CD4-positive, alpha-beta T cell treated with Interleukin-2 at 100 ng/mL for 4 hours (primary cell): Measurements from ENCODE around the gene EXOSC5.
"Not testable (repeated sequence)": the region's sequence is repeated elsewhere in the genome, so short reads cannot be mapped to it uniquely, and the experiment has no call there.

Source experiments
- DNase-seq: peaks from one replicate; pipeline ENCODE4 v3.0.0-alpha.2; 2020; ENCODE audit warnings: low spot score

EXOSC5 gene

GRCh38 chr19:41397086-41398049 is at the start of gene EXOSC5, which contains the start of gene BCKDHA:
Gene EXOSC5, minus strand, starts transcription at chr19:41397359. Its CDS starts 31 bp downstream, at chr19:41397328.
Gene BCKDHA, plus strand, starts transcription at chr19:41397818. Its CDS starts 10 bp downstream, at chr19:41397828.
- DNase-seq, result peak; percentile 100

DNA sequence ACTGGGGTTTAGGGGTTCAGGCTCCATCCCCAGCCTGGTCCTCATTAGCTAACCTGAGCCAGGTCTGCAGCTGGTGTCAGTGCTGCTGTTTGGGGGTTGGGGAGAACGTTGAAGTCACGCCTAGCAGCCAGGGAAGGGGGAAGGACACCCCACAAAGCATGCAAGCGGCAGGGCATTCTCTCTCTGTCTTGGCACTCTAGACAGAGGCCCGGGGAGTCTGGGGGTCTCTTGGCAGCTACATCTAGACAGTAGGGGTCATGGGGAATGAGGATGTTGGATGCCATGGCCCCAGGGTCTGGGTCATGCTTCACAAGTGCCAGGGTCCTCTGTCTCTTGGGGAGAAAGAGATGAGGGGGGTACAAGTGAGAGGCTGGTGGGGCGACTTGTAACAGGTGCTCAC is 48.4 kb upstream of the EXOSC5 start:
- DNase-seq, result no peak

DNA sequence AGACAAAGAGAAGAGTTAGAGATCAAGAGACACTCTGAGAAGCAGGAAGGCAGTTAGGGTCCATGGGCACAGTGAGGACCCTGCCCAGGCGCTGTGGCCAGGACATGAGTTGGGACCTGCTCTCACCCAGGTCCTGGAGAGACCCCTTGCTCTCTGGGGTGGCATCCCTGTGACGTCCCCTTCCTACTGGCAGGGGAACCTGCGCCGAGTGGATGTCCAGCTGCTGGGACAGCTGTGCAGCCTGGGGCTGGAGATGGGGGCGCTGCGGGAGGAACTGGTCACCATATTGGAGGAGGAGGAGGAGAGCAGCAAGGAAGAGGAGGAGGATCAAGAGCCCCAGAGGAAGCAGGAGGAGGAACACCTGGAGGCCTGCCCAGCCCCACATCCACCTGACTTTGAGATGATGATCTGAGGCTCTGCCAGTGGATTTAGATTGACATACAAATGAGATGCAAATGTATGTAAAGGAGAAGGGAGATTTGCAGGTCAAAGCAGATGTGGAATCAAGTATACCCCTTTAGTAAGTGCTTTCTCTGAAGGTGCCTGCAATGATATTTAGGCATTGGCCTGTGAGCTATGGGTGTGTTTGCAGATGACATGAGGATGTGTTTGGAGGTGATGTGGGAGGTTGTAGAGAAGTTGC is 46.8 kb upstream of the EXOSC5 start:
- no peak for DNase-seq

- no peak for DNase-seq
Measured at GRCh38 chr19:41442473-41443355, 45.6 kb upstream of the EXOSC5 start, which contains the start of gene ERICH4. Gene ERICH4, plus strand, starts transcription at chr19:41443156. Its CDS starts 14 bp downstream, at chr19:41443170.

DNA sequence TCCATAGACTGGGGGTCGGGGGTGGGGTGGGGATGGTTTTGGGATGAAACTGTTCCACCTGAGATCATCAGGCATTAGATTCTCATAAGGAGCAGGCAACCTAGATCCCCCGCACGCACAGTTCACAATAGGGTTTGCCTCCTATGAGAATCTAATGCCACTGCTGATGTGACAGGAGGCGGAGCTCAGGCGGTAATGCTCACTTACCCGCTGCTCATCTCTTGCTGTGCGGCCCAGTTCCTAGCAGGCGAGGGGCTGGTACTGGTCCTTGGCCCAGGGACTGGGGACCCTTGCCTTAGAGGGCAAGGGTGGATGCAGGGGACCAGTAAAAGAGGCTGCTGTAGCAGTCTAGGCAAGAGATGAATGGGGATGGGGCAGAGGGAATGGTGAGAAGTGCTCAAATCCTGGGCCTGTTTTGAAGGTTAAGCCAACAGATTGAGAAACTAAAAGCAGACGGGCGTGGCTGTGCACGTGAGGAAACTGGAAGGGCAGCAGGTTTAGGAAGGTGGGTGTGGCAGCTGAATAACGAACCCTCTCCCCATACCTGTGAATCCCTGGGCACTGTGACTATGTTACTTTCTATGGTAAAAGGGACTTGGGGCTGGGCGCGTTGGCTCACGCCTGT is 44.3 kb upstream of the EXOSC5 start:
- no peak for DNase-seq

- DNase-seq, result peak; percentile 96
Measured at GRCh38 chr19:41439441-41440222, 42.5 kb upstream of the EXOSC5 start, which contains the start of gene DMAC2. Gene DMAC2, minus strand, starts transcription at chr19:41439912. Its CDS starts 13 bp downstream, at chr19:41439899.

- no peak for DNase-seq
Measured at GRCh38 chr19:41437944-41438574, 40.9 kb upstream of the EXOSC5 start.

DNA sequence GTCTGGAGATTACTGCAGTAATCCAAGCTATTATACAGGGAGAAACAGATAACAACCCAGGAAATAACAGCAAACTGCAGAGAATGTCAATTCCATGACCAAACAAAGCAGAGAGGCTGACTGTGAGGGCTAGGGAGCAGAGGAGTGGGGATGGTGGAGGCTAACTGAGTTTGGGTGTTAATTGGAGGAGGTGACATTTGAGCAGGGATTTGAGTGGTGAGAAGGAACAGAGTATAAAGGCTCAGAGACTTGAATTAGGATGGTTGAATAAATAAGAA is 39.5 kb upstream of the EXOSC5 start:
- DNase-seq, result no peak

DNA sequence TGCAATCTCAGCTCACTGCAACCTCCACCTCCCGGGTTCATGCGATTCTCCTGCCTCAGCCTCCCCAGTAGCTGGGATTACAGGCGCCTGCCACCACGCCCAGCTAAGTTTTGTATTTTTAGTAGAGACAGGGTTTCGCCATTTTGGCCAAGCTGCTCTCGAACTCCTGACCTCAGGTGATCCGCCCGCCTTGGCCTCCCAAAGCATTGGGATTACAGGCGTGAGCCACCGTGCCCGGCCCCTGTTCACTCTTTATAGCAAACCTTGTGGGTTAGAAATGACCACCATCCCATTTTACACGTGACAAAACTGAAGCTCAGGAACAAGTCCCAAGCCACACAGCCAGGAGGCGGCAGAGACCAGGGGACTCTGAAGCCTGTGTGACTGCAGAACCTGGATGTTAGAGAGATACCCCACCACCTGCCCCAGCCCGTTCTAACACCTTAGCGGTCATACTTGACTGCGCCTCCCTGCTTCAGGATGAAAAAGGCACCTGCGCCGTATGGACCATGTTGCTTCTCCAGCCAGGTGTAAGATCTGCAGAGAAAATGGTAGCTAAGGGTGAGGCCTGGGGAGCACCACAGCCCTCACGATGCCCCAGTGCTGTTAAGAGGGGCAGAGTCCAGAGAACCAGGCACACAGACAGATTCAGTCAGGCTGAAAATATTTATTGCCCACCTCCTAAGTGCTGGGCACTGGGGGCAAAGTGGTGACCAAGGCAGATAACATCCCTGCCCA is 38.9 kb upstream of the EXOSC5 start:
- DNase-seq, result no peak

DNA sequence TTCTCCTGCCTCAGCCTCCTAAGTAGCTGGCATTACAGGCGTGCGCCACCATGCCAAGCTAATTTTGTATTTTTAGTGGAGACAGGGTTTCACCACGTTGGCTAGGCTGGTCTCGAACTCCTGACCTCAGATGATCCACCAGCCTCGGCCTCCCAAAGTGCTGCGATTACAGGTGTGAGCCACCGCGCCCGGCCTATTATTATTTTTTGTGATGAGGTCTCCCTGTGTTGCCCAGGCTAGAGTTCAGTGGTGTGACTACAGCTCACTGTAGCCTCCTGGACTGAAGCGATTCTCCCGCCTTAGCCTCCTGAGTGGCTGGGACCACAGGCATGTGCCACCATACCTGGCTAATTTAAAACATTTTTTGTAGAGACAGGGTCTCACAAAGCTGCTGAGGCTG is 38.2 kb upstream of the EXOSC5 start:
- not testable (repeated sequence) for DNase-seq

DNA sequence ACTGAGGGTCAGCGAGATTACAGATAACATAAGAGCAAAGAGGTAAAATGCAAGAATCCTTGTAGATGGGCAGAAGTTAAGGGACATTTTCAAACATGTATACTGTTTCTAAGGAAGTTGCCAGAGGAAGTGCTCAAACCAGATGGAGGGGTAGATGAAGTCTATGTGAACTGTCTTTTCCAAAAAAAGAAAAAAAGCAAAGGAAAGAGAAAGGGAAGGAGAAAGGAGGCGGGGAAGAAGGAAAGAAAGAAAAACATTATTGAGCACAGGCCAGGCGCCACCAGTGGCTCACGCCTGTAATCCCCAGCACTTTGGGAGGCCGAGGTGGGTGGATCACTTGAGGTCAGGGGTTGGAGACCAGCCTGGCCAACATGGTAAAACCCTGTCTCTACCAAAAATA is 37.3 kb upstream of the EXOSC5 start:
- DNase-seq, result no peak

DNA sequence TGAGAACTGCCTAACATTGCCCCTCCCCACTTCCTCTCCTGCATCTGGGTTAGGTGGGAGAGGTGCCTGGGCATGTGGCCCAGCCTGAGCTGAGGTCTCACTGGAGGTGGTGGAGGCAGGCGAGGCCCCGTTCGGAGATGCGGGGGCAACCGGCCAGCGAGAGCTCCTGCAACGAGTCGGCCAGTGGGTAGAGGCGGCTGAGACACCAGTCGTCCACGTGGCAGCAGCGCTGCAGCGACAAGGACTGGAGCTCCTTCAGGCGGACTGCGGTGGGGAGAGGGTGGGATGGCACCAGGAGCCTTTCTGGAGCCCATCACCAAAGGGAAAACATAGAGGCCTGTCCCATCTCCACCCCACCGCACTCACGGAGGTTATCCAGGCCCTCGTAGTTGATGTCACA is 36.0 kb upstream of the EXOSC5 start:
- no peak for DNase-seq

GRCh38 chr19:41431426-41432386 is 34.5 kb upstream of the EXOSC5 start:
- peak; percentile 18 for DNase-seq

- DNase-seq, result no peak
Measured at GRCh38 chr19:41430922-41431321, 33.8 kb upstream of the EXOSC5 start.

DNA sequence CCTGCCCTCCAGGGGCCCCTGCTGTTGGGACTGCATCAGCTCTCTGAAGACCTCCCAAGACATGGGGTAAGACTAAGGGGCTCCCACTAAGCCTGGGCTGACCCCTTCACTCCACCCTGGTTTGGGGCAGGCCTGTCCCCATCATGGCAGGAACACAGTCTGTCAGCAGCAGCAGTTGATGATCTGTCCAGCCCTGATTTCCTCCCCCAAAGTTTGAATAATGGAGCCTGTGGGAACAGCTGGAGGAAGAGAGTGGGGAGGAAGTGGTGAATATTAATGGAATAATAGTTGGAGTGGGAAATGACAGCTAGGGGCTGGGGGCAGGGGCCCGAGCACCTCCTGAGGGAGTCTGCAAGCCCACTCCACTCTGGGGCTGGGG is 31.3 kb upstream of the EXOSC5 start:
- no peak for DNase-seq

DNA sequence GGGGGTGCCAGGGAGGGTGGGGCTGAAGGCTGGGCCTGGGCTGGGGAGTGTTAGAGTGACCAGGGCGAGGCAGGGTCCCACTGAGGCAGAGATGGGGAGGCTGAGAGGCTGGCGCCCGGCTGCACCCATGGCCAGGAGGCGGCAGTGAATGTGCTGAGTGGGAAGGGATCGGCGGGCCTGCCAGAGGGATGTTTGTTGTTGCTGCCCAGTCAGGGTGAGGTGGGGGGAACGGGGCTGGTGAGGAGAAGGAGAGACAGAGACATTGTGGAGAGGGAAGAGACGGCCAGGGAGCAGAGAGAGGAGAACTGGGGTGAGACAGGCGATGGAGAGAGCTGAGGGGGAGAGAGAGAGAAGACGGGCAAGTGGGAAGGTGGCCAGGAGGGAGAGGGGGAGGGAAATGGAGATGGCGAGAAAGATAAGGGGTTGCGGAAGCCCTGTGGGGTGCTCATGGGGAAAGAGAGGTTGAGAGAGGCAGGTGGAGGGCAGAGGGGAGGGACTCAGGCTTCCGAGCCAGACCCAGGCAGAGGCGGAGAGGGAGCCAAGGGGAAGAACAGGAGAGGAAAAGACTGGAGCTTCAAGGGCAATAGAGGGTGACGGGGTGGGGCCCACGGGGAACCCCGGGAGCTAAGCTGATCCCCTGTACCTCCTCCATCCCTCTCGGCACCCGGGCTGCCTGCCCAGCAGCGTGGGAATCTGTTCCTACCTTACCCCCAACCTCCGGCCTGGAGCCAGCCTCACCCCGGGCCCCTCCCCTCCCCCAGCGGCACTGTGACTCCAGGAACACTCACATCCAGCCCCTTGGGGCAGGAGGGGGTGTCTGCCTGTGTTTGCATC is 30.7 kb upstream of the EXOSC5 start:
- DNase-seq, result peak; percentile 50

- peak; percentile 39 for DNase-seq
Measured at GRCh38 chr19:41426952-41427646, 29.9 kb upstream of the EXOSC5 start, which contains the start of gene B3GNT8. Gene B3GNT8, minus strand, starts transcription at chr19:41427374. Its CDS starts 596 bp downstream, at chr19:41426778.
